Loucy (cell line): Measurements from ENCODE around the gene WARS2.

Experiments used
- H2AFZ ChIP-seq: fragments of 200-600 bp; sonication (generic); 2 replicates; pipeline ENCODE4 v1.6.0; 2016; ENCODE audit warnings: antibody characterized with exemption, mild to moderate bottlenecking, low read length, moderate library complexity
- H3F3A ChIP-seq: fragments of 200-600 bp; 2 replicates; pipeline ENCODE4 v1.6.0; 2016; ENCODE audit warnings: antibody characterized with exemption, low read depth, mild to moderate bottlenecking
- H3K27me3 ChIP-seq: fragments of 200-600 bp; sonication (generic); 2 replicates; pipeline ENCODE4 v1.6.1; 2014; ENCODE audit warnings: low read length, mild to moderate bottlenecking; ENCODE audit not compliant: insufficient read depth, poor library complexity, severe bottlenecking
- H3K36me3 ChIP-seq: fragments of 200-600 bp; sonication (generic); 2 replicates; pipeline ENCODE4 v1.6.1; 2016; ENCODE audit warnings: low read length; ENCODE audit not compliant: insufficient read depth
- H3K4me1 ChIP-seq: fragments of 200-600 bp; sonication (generic); 2 replicates; pipeline ENCODE4 v1.5.1; 2014; ENCODE audit warnings: low read length, mild to moderate bottlenecking; ENCODE audit not compliant: insufficient read depth, poor library complexity, severe bottlenecking
- H3K4me2 ChIP-seq: fragments of 200-600 bp; sonication (generic); 2 replicates; pipeline ENCODE4 v1.6.0; 2014; ENCODE audit warnings: antibody characterized with exemption, low read length, low read depth, mild to moderate bottlenecking; ENCODE audit not compliant: poor library complexity, severe bottlenecking
- H3K4me3 ChIP-seq: fragments of 200-600 bp; sonication (generic); 2 replicates; pipeline ENCODE4 v1.5.1; 2014; ENCODE audit warnings: low read length, mild to moderate bottlenecking, mixed read lengths; ENCODE audit not compliant: poor library complexity, severe bottlenecking
- H3K79me2 ChIP-seq: fragments of 200-600 bp; sonication (generic); 2 replicates; pipeline ENCODE4 v1.6.1; 2014; ENCODE audit warnings: low read length; ENCODE audit not compliant: insufficient read depth
- H3K9ac ChIP-seq: fragments of 200-600 bp; sonication (generic); 2 replicates; pipeline ENCODE4 v1.6.0; 2014; ENCODE audit warnings: mild to moderate bottlenecking, low read depth, low read length, moderate library complexity; ENCODE audit not compliant: poor library complexity, severe bottlenecking
- H3K9me2 ChIP-seq: fragments of 200-600 bp; sonication (generic); replicated peaks from 2 replicates; pipeline ENCODE4 v1.6.1; 2016; ENCODE audit warnings: low read depth, low read length, mixed read lengths
- H3K9me3 ChIP-seq: fragments of 200-600 bp; sonication (generic); 2 replicates; pipeline ENCODE4 v1.6.1; 2014; ENCODE audit warnings: mild to moderate bottlenecking, antibody characterized with exemption, low read length, low read depth; ENCODE audit not compliant: insufficient read depth
- H4K20me1 ChIP-seq: fragments of 200-600 bp; sonication (generic); 2 replicates; pipeline ENCODE4 v1.6.0; 2014; ENCODE audit warnings: antibody characterized with exemption, low read length, mild to moderate bottlenecking; ENCODE audit not compliant: insufficient read depth, poor library complexity, severe bottlenecking
- CTCF ChIP-seq: fragments of 200-600 bp; sonication (generic); conservative IDR thresholded peaks from 2 replicates; pipeline ENCODE4 v1.5.1; 2014; ENCODE audit warnings: mild to moderate bottlenecking, antibody characterized with exemption, low read length
- EZH2phosphoT487 ChIP-seq: fragments of 200-600 bp; IDR thresholded peaks from 2 replicates; pipeline ENCODE4 v1.6.1; 2018; ENCODE audit warnings: antibody characterized with exemption, mild to moderate bottlenecking, moderate library complexity, borderline replicate concordance

Gene WARS2

GRCh38 chr1:119112791-119113190 lies 27.7 kb downstream of the WARS2 start:
- Histone ChIP-seq H3K9me3 (no peaks in the 10 kb centered on the region), H3K4me2 (no peak overlapping the region), H3K27me3 (no peaks in the 10 kb centered on the region), H3K36me3 (no peaks in the 10 kb centered on the region), H3K9ac (no peak overlapping the region), H3K79me2 (no peaks in the 10 kb centered on the region), H4K20me1 (no peaks in the 10 kb centered on the region), H3F3A (no peaks in the 10 kb centered on the region), H2AFZ (no peak overlapping the region), H3K9me2 (no peaks in the 10 kb centered on the region), H3K4me1 (no peaks in the 10 kb centered on the region), H3K4me3 (no peak overlapping the region)
- TF ChIP-seq CTCF: no peak
- no peak for TF ChIP-seq EZH2phosphoT487

- Histone ChIP-seq H4K20me1 (no peaks in the 10 kb centered on the region), H3K36me3 (no peaks in the 10 kb centered on the region), H3K4me3 (no peak overlapping the region), H3K27me3 (no peaks in the 10 kb centered on the region), H3K9ac (no peak overlapping the region), H3K9me3 (no peaks in the 10 kb centered on the region), H3K79me2 (no peaks in the 10 kb centered on the region), H3K9me2 (no peaks in the 10 kb centered on the region), H3F3A (no peaks in the 10 kb centered on the region), H2AFZ (no peak overlapping the region), H3K4me2 (no peak overlapping the region), H3K4me1 (no peaks in the 10 kb centered on the region)
- TF ChIP-seq EZH2phosphoT487 (no peak), CTCF (no peak)
Observed at GRCh38 chr1:119112244-119112643, 28.2 kb downstream of the WARS2 start.

- H3K4me1 ChIP-seq: no peaks in the 10 kb centered on the region
- no peak overlapping the region for H3K4me2 ChIP-seq
- TF ChIP-seq CTCF (no peak), EZH2phosphoT487 (no peak)
- H4K20me1 ChIP-seq: no peaks in the 10 kb centered on the region
- H3K4me3 ChIP-seq: no peak overlapping the region
- H3F3A ChIP-seq: no peaks in the 10 kb centered on the region
- H3K36me3 ChIP-seq: no peaks in the 10 kb centered on the region
- no peak overlapping the region for H3K9ac ChIP-seq
- H3K27me3 ChIP-seq: no peaks in the 10 kb centered on the region
- H3K79me2 ChIP-seq: no peaks in the 10 kb centered on the region
- H3K9me3 ChIP-seq: no peaks in the 10 kb centered on the region
- no peak overlapping the region for H2AFZ ChIP-seq
- no peaks in the 10 kb centered on the region for H3K9me2 ChIP-seq
Observed at GRCh38 chr1:119108988-119109387, 31.5 kb downstream of the WARS2 start.
